NCI-H2227 treated with DMSO at 0.1 percent for 48 hours (cell line): ENCODE data around the gene PLEKHG7.
A peak's percentile ranks its signal among the peaks of the same experiment; 100 is the strongest.
"Not testable (repeated sequence)": the region's sequence is repeated elsewhere in the genome, so short reads cannot be mapped to it uniquely, and the experiment has no call there.

ENCODE experiments used
- DNase-seq: peaks from one replicate; lab custom pipeline; 2025; lab: John Stamatoyannopoulos, UW

The PLEKHG7 gene

GRCh38 chr12:92702754-92703679 lies at the start of gene PLEKHG7:
Gene PLEKHG7, plus strand, starts transcription at chr12:92702989. Its CDS starts 3,643 bp downstream, at chr12:92706632.
- DNase-seq: no peak

- DNase-seq: not testable (repeated sequence)
Observed at GRCh38 chr12:92654256-92654655, 48.5 kb upstream of the PLEKHG7 start.

- DNase-seq: no peak
Observed at GRCh38 chr12:92654929-92655328, 47.9 kb upstream of the PLEKHG7 start.

GRCh38 chr12:92656911-92657310 lies 45.9 kb upstream of the PLEKHG7 start:
- no peak for DNase-seq

GRCh38 chr12:92657770-92658169 lies 45.0 kb upstream of the PLEKHG7 start:
- no peak for DNase-seq

- no peak for DNase-seq
Observed at GRCh38 chr12:92658611-92659010, 44.2 kb upstream of the PLEKHG7 start.

- no peak for DNase-seq
Observed at GRCh38 chr12:92661269-92661668, 41.5 kb upstream of the PLEKHG7 start.

- DNase-seq: no peak
Observed at GRCh38 chr12:92665496-92665895, 37.3 kb upstream of the PLEKHG7 start.

GRCh38 chr12:92668739-92669138 lies 34.0 kb upstream of the PLEKHG7 start:
- DNase-seq: no peak

- not testable (repeated sequence) for DNase-seq
Observed at GRCh38 chr12:92671524-92671923, 31.3 kb upstream of the PLEKHG7 start.

- no peak for DNase-seq
Observed at GRCh38 chr12:92673756-92674155, 29.0 kb upstream of the PLEKHG7 start.

- DNase-seq: no peak
Observed at GRCh38 chr12:92674500-92674899, 28.3 kb upstream of the PLEKHG7 start.

- DNase-seq: no peak
Observed at GRCh38 chr12:92675092-92675865, 27.5 kb upstream of the PLEKHG7 start.

GRCh38 chr12:92676710-92677109 lies 26.1 kb upstream of the PLEKHG7 start:
- no peak for DNase-seq

- DNase-seq: no peak
Observed at GRCh38 chr12:92690601-92691000, 12.2 kb upstream of the PLEKHG7 start.

- no peak for DNase-seq
Observed at GRCh38 chr12:92695056-92695455, 7.7 kb upstream of the PLEKHG7 start.

GRCh38 chr12:92695577-92695976 lies 7.2 kb upstream of the PLEKHG7 start:
- peak; percentile 94 for DNase-seq

- peak; percentile 59 for DNase-seq
Observed at GRCh38 chr12:92696216-92696615, 6.6 kb upstream of the PLEKHG7 start.

- no peak for DNase-seq
Observed at GRCh38 chr12:92698474-92698873, 4.3 kb upstream of the PLEKHG7 start.

- DNase-seq: no peak
Observed at GRCh38 chr12:92701441-92701840, 1.3 kb upstream of the PLEKHG7 start.

- no peak for DNase-seq
Observed at GRCh38 chr12:92703786-92704185, 997 bp downstream of the PLEKHG7 start.

- DNase-seq: no peak
Observed at GRCh38 chr12:92706594-92706993, 3.8 kb downstream of the PLEKHG7 start.

GRCh38 chr12:92707926-92708325 lies 5.1 kb downstream of the PLEKHG7 start:
- DNase-seq: no peak
